Caco-2 (cell line): ENCODE measurements around the gene DIS3L2. TPM values are rescaled to one million over a fixed set of nuclear protein-coding genes. Genes with fewer than 3 reads are reported as not detected.
"Not testable (repeated sequence)": the region's sequence is repeated elsewhere in the genome, so short reads cannot be mapped to it uniquely, and the experiment has no call there.

Experiments used
- BruUV-seq: library from RNA; stranded (reverse); fragments of 400-500 nt; replicated peaks from 2 replicates; lab custom pipeline; 2021; lab: Mats Ljungman, UMichigan
- CTCF ChIA-PET: fragments of 300-600 bp; sonication (Branson Sonifier 250); formaldehyde crosslinking; loops from one replicate; lab custom pipeline; 2022; ENCODE audit warnings: antibody characterized with exemption; lab: Charles Lee
- POLR2A ChIA-PET: fragments of 300-600 bp; sonication (Branson Sonifier 250); formaldehyde crosslinking; loops from one replicate; lab custom pipeline; 2022; ENCODE audit warnings: antibody characterized with exemption; lab: Charles Lee
- DNase-seq, 2 experiments: peaks; one replicate each; pipeline versions ENCODE4 v3.0.0 to v3.0.0-alpha.2; 2020 to 2022
- H3K27me3 ChIP-seq: replicated peaks from 2 replicates; pipeline ENCODE4 v1.6.0; 2011; ENCODE audit warnings: low read length; ENCODE audit not compliant: control insufficient read depth, insufficient read depth
- H3K36me3 ChIP-seq: 2 replicates; pipeline ENCODE4 v1.5.1; 2011; ENCODE audit warnings: low read length; ENCODE audit not compliant: control insufficient read depth, insufficient read depth
- H3K4me1 ChIP-seq: fragments of 250-450 bp; sonication (Bioruptor Pico); 2 replicates; pipeline ENCODE4 v1.5.1; 2020; ENCODE audit warnings: mild to moderate bottlenecking
- H3K4me3 ChIP-seq: 2 replicates; pipeline ENCODE4 v1.5.1; 2011; ENCODE audit warnings: low read depth, mild to moderate bottlenecking, control low read depth, low read length
- H3K9me3 ChIP-seq: fragments of 250-450 bp; sonication (Bioruptor Pico); 2 replicates; pipeline ENCODE4 v1.5.1; 2020; ENCODE audit warnings: mild to moderate bottlenecking, moderate library complexity
- H3K27ac Mint-ChIP-seq: one replicate; pipeline ENCODE4 v1.8.0; 2022; ENCODE audit warnings: mixed read lengths; ENCODE audit not compliant: unreplicated experiment
- H3K27me3 Mint-ChIP-seq: one replicate; pipeline ENCODE4 v1.8.0; 2022; ENCODE audit warnings: mixed read lengths; ENCODE audit not compliant: insufficient read depth, unreplicated experiment
- H3K36me3 Mint-ChIP-seq: one replicate; pipeline ENCODE4 v1.8.0; 2022; ENCODE audit warnings: mild to moderate bottlenecking, mixed read lengths; ENCODE audit not compliant: insufficient read depth, unreplicated experiment
- H3K4me1 Mint-ChIP-seq: one replicate; pipeline ENCODE4 v1.8.0; 2022; ENCODE audit warnings: low read depth, mixed read lengths; ENCODE audit not compliant: unreplicated experiment
- H3K4me3 Mint-ChIP-seq: one replicate; pipeline ENCODE4 v1.8.0; 2022; ENCODE audit warnings: mild to moderate bottlenecking, moderate library complexity, mixed read lengths; ENCODE audit not compliant: unreplicated experiment
- H3K9me3 Mint-ChIP-seq: one replicate; pipeline ENCODE4 v1.8.0; 2022; ENCODE audit warnings: mixed read lengths; ENCODE audit not compliant: unreplicated experiment
- CTCF ChIP-seq, 2 experiments: fragments of 200-600 bp in 1 of 2; IDR thresholded peaks; 1 replicate in 1 of 2; 2 replicates in 1 of 2; pipeline versions ENCODE4 v1.5.1 to v1.8.0; 2011 to 2022; ENCODE audit warnings: antibody characterized with exemption in 1 of 2, control low read depth in 1 of 2, inconsistent platforms in 1 of 2, low read depth in 1 of 2, low read length in 1 of 2, mild to moderate bottlenecking in 1 of 2, moderate library complexity in 1 of 2; ENCODE audit not compliant: insufficient read depth in 1 of 2, severe bottlenecking in 1 of 2, unreplicated experiment in 1 of 2
- intact Hi-C: fragments of 100-400 bp; cut with micrococcal nuclease; formaldehyde crosslinking; loops from one replicate; pipeline ENCODE4 v1.10.0; 2022; ENCODE audit not compliant: unreplicated experiment
- total RNA-seq: library from RNA; stranded (reverse); gene quantifications from 2 replicates; pipeline ENCODE4 v1.2.3, GENCODE V29; 2022

The DIS3L2 gene
- total RNA-seq, 1 experiment from 2014 or later: 15.5 TPM

- H3K27me3 Mint-ChIP-seq: no peaks in the 10 kb centered on the region
- no peaks in the 10 kb centered on the region for H3K36me3 Mint-ChIP-seq
- Histone ChIP-seq H3K9me3 (no peaks in the 10 kb centered on the region), H3K4me3 (no peak overlapping the region), H3K27me3 (no peaks in the 10 kb centered on the region), H3K4me1 (0 out of 2 replicates have a peak, but pooled peaks cover 4% of the 10 kb centered on the region), H3K36me3 (no peaks in the 10 kb centered on the region)
- peak in 1 of 2 experiments; percentile 2 for DNase-seq
- ChIA-PET CTCF (interaction anchor here (0.6 to 1.0 kb wide), 2 partner anchors 9 to 23 kb away, joined by 3 to 4 read pairs; no protein-coding TSS in a partner anchor), POLR2A (no interaction called here)
- no peak overlapping the region for H3K27ac Mint-ChIP-seq
- intact Hi-C loops: no loop called here
- no TSS peak for BruUV-seq
- H3K4me1 Mint-ChIP-seq: no peaks in the 10 kb centered on the region
- H3K9me3 Mint-ChIP-seq: no peaks in the 10 kb centered on the region
- TF ChIP-seq CTCF (IDR thresholded peaks at IDR 0.05; ENCODE audit: insufficient read depth in 1 of 2, low read depth in 1 of 2, low read length in 1 of 2, severe bottlenecking in 1 of 2, unreplicated experiment in 1 of 2): no peak
- no peak overlapping the region for H3K4me3 Mint-ChIP-seq
Observed at GRCh38 chr2:232363784-232364615, 402.5 kb downstream of the DIS3L2 start.

- H3K4me1 ChIP-seq, H3K36me3 Mint-ChIP-seq, H3K27me3 Mint-ChIP-seq, BruUV-seq, H3K4me3 Mint-ChIP-seq, H3K27me3 ChIP-seq, H3K4me3 ChIP-seq, H3K9me3 Mint-ChIP-seq, H3K4me1 Mint-ChIP-seq, POLR2A ChIA-PET, H3K36me3 ChIP-seq, H3K9me3 ChIP-seq: not testable (repeated sequence)
- H3K27ac Mint-ChIP-seq: peak overlapping the region; percentile 42
- CTCF ChIA-PET: interaction anchor here (0.9 to 1.0 kb wide), 3 partner anchors 21 to 29 kb away, joined by 3 to 4 read pairs (median 3); no protein-coding TSS in a partner anchor
- DNase-seq: peak in 1 of 2 experiments; percentile 18
- intact Hi-C loops: loop anchor here (5.0 kb wide), 1 partner anchor 458 kb away; no protein-coding TSS in a partner anchor
Observed at GRCh38 chr2:232364806-232365594, 403.5 kb downstream of the DIS3L2 start.

GRCh38 chr2:232365621-232366321 is 404.3 kb downstream of the DIS3L2 start:
- ChIA-PET CTCF (interaction anchor here (0.6 to 1.0 kb wide), 4 partner anchors 10 to 249 kb away, joined by 3 to 4 read pairs (median 4); no protein-coding TSS in a partner anchor), POLR2A (no interaction called here)
- Histone ChIP-seq H3K27me3 (no peaks in the 10 kb centered on the region), H3K4me1 (0 out of 2 replicates have a peak, but pooled peaks cover 4% of the 10 kb centered on the region), H3K36me3 (no peaks in the 10 kb centered on the region), H3K9me3 (no peaks in the 10 kb centered on the region), H3K4me3 (no peak overlapping the region)
- intact Hi-C loops: loop anchor here (5.0 kb wide), 1 partner anchor 458 kb away; no protein-coding TSS in a partner anchor
- H3K4me1 Mint-ChIP-seq: no peaks in the 10 kb centered on the region
- H3K27me3 Mint-ChIP-seq: no peaks in the 10 kb centered on the region
- H3K36me3 Mint-ChIP-seq: no peaks in the 10 kb centered on the region
- no peaks in the 10 kb centered on the region for H3K9me3 Mint-ChIP-seq
- H3K4me3 Mint-ChIP-seq: no peak overlapping the region
- peak; percentile 40 to 48 for TF ChIP-seq CTCF (IDR thresholded peaks at IDR 0.05; ENCODE audit: insufficient read depth in 1 of 2, low read depth in 1 of 2, low read length in 1 of 2, severe bottlenecking in 1 of 2, unreplicated experiment in 1 of 2)
- no peak overlapping the region for H3K27ac Mint-ChIP-seq
- BruUV-seq: no TSS peak
- peak; percentile 64 to 66 for DNase-seq

GRCh38 chr2:232366461-232366860 is 404.9 kb downstream of the DIS3L2 start:
- H3K4me1 Mint-ChIP-seq, H3K27me3 ChIP-seq, POLR2A ChIA-PET, H3K36me3 ChIP-seq, H3K4me3 Mint-ChIP-seq, H3K27ac Mint-ChIP-seq, H3K4me1 ChIP-seq, H3K9me3 ChIP-seq, H3K27me3 Mint-ChIP-seq, DNase-seq, BruUV-seq, H3K9me3 Mint-ChIP-seq, H3K36me3 Mint-ChIP-seq, H3K4me3 ChIP-seq: not testable (repeated sequence)
- CTCF ChIA-PET: interaction anchor here (1.2 kb wide), 1 partner anchor 73 kb away, joined by 8 read pairs; no protein-coding TSS in a partner anchor
- intact Hi-C loops: loop anchor here (5.0 kb wide), 1 partner anchor 459 kb away; no protein-coding TSS in a partner anchor
